Loucy (cell line): Measurements from ENCODE around the gene ELOVL6.

Source experiments
- H2AFZ ChIP-seq: fragments of 200-600 bp; sonication (generic); 2 replicates; pipeline ENCODE4 v1.6.0; 2016; ENCODE audit warnings: antibody characterized with exemption, mild to moderate bottlenecking, low read length, moderate library complexity
- H3F3A ChIP-seq: fragments of 200-600 bp; 2 replicates; pipeline ENCODE4 v1.6.0; 2016; ENCODE audit warnings: antibody characterized with exemption, low read depth, mild to moderate bottlenecking
- H3K27me3 ChIP-seq: fragments of 200-600 bp; sonication (generic); 2 replicates; pipeline ENCODE4 v1.6.1; 2014; ENCODE audit warnings: low read length, mild to moderate bottlenecking; ENCODE audit not compliant: insufficient read depth, poor library complexity, severe bottlenecking
- H3K36me3 ChIP-seq: fragments of 200-600 bp; sonication (generic); 2 replicates; pipeline ENCODE4 v1.6.1; 2016; ENCODE audit warnings: low read length; ENCODE audit not compliant: insufficient read depth
- H3K4me1 ChIP-seq: fragments of 200-600 bp; sonication (generic); 2 replicates; pipeline ENCODE4 v1.5.1; 2014; ENCODE audit warnings: low read length, mild to moderate bottlenecking; ENCODE audit not compliant: insufficient read depth, poor library complexity, severe bottlenecking
- H3K4me2 ChIP-seq: fragments of 200-600 bp; sonication (generic); 2 replicates; pipeline ENCODE4 v1.6.0; 2014; ENCODE audit warnings: antibody characterized with exemption, low read length, low read depth, mild to moderate bottlenecking; ENCODE audit not compliant: poor library complexity, severe bottlenecking
- H3K4me3 ChIP-seq: fragments of 200-600 bp; sonication (generic); 2 replicates; pipeline ENCODE4 v1.5.1; 2014; ENCODE audit warnings: low read length, mild to moderate bottlenecking, mixed read lengths; ENCODE audit not compliant: poor library complexity, severe bottlenecking
- H3K79me2 ChIP-seq: fragments of 200-600 bp; sonication (generic); 2 replicates; pipeline ENCODE4 v1.6.1; 2014; ENCODE audit warnings: low read length; ENCODE audit not compliant: insufficient read depth
- H3K9ac ChIP-seq: fragments of 200-600 bp; sonication (generic); 2 replicates; pipeline ENCODE4 v1.6.0; 2014; ENCODE audit warnings: mild to moderate bottlenecking, low read depth, low read length, moderate library complexity; ENCODE audit not compliant: poor library complexity, severe bottlenecking
- H3K9me2 ChIP-seq: fragments of 200-600 bp; sonication (generic); replicated peaks from 2 replicates; pipeline ENCODE4 v1.6.1; 2016; ENCODE audit warnings: low read depth, low read length, mixed read lengths
- H3K9me3 ChIP-seq: fragments of 200-600 bp; sonication (generic); 2 replicates; pipeline ENCODE4 v1.6.1; 2014; ENCODE audit warnings: mild to moderate bottlenecking, antibody characterized with exemption, low read length, low read depth; ENCODE audit not compliant: insufficient read depth
- H4K20me1 ChIP-seq: fragments of 200-600 bp; sonication (generic); 2 replicates; pipeline ENCODE4 v1.6.0; 2014; ENCODE audit warnings: antibody characterized with exemption, low read length, mild to moderate bottlenecking; ENCODE audit not compliant: insufficient read depth, poor library complexity, severe bottlenecking
- CTCF ChIP-seq: fragments of 200-600 bp; sonication (generic); conservative IDR thresholded peaks from 2 replicates; pipeline ENCODE4 v1.5.1; 2014; ENCODE audit warnings: mild to moderate bottlenecking, antibody characterized with exemption, low read length
- EZH2phosphoT487 ChIP-seq: fragments of 200-600 bp; IDR thresholded peaks from 2 replicates; pipeline ENCODE4 v1.6.1; 2018; ENCODE audit warnings: antibody characterized with exemption, mild to moderate bottlenecking, moderate library complexity, borderline replicate concordance

ELOVL6 gene

GRCh38 chr4:110134269-110134869 lies 64.0 kb downstream of the ELOVL6 start:
- no peaks in the 10 kb centered on the region for H3K9me2 ChIP-seq
- H2AFZ ChIP-seq = no peak overlapping the region
- H4K20me1 ChIP-seq = no peaks in the 10 kb centered on the region
- H3K4me3 ChIP-seq = no peak overlapping the region
- H3K79me2 ChIP-seq = peaks cover 11% of the 10 kb centered on the region; the same call in 1 of the 2 replicates
- H3K9me3 ChIP-seq = no peaks in the 10 kb centered on the region
- H3K4me1 ChIP-seq = peaks cover 20% of the 10 kb centered on the region
- H3K27me3 ChIP-seq = no peaks in the 10 kb centered on the region
- H3K4me2 ChIP-seq = no peak overlapping the region
- H3K9ac ChIP-seq = no peak overlapping the region
- TF ChIP-seq CTCF = no peak
- TF ChIP-seq EZH2phosphoT487 = no peak
- peaks cover 5% of the 10 kb centered on the region; the same call in 1 of the 2 replicates for H3K36me3 ChIP-seq
- H3F3A ChIP-seq = no peaks in the 10 kb centered on the region

GRCh38 chr4:110132816-110133719 lies 65.3 kb downstream of the ELOVL6 start:
- H3K9me3 ChIP-seq = no peaks in the 10 kb centered on the region
- no peak overlapping the region for H3K9ac ChIP-seq
- H3K4me1 ChIP-seq = peaks cover 15% of the 10 kb centered on the region
- peaks cover 10% of the 10 kb centered on the region; the same call in 1 of the 2 replicates for H3K79me2 ChIP-seq
- TF ChIP-seq EZH2phosphoT487 (no peak), CTCF (no peak)
- H3K4me3 ChIP-seq = no peak overlapping the region
- peaks cover 9% of the 10 kb centered on the region; the same call in 1 of the 2 replicates for H3K36me3 ChIP-seq
- no peak overlapping the region for H2AFZ ChIP-seq
- H3K27me3 ChIP-seq = no peaks in the 10 kb centered on the region
- no peaks in the 10 kb centered on the region for H3K9me2 ChIP-seq
- H3K4me2 ChIP-seq = no peak overlapping the region
- H3F3A ChIP-seq = no peaks in the 10 kb centered on the region
- no peaks in the 10 kb centered on the region for H4K20me1 ChIP-seq

- H3K9me3 ChIP-seq = no peaks in the 10 kb centered on the region
Measured at GRCh38 chr4:110131916-110132315, 66.5 kb downstream of the ELOVL6 start.

More at GRCh38 chr4:110131916-110132315, 66.5 kb downstream of the ELOVL6 start:
- Histone ChIP-seq H3K27me3 (no peaks in the 10 kb centered on the region), H3K4me1 (peaks cover 15% of the 10 kb centered on the region), H3K36me3 (peaks cover 9% of the 10 kb centered on the region; the same call in 1 of the 2 replicates), H3K79me2 (peaks cover 10% of the 10 kb centered on the region; the same call in 1 of the 2 replicates), H3F3A (no peaks in the 10 kb centered on the region), H3K4me2 (no peak overlapping the region), H3K4me3 (no peak overlapping the region), H2AFZ (no peak overlapping the region), H3K9ac (no peak overlapping the region), H4K20me1 (no peaks in the 10 kb centered on the region), H3K9me2 (no peaks in the 10 kb centered on the region)
- TF ChIP-seq CTCF (no peak), EZH2phosphoT487 (no peak)
